ENCODE data around the gene CMTM3.
A peak's percentile ranks its signal among the peaks of the same experiment; 100 is the strongest.
"Not testable (repeated sequence)": the region's sequence is repeated elsewhere in the genome, so short reads cannot be mapped to it uniquely, and the experiment has no call there.

CMTM3 gene

GRCh38 chr16:66635406-66635805, 30.9 kb downstream of the CMTM3 start:
- DNase-seq (ENCODE audit: low spot score) = no peak

- DNase-seq (ENCODE audit: low spot score) = no peak
Observed at GRCh38 chr16:66636199-66636598, 31.7 kb downstream of the CMTM3 start.

- DNase-seq (ENCODE audit: low spot score) = no peak
Observed at GRCh38 chr16:66637806-66638205, 33.3 kb downstream of the CMTM3 start.

GRCh38 chr16:66639091-66639885, 34.8 kb downstream of the CMTM3 start:
- DNase-seq (ENCODE audit: low spot score) = no peak

- DNase-seq (ENCODE audit: low spot score) = no peak
Observed at GRCh38 chr16:66640724-66641314, 36.3 kb downstream of the CMTM3 start.

- DNase-seq (ENCODE audit: low spot score) = no peak
Observed at GRCh38 chr16:66641387-66641786, 36.9 kb downstream of the CMTM3 start.

- no peak for DNase-seq (ENCODE audit: low spot score)
Observed at GRCh38 chr16:66647866-66648265, 43.4 kb downstream of the CMTM3 start.

GRCh38 chr16:66649167-66649566, 44.7 kb downstream of the CMTM3 start:
- no peak for DNase-seq (ENCODE audit: low spot score)

GRCh38 chr16:66649636-66650205, 45.2 kb downstream of the CMTM3 start:
- no peak for DNase-seq (ENCODE audit: low spot score)

GRCh38 chr16:66650707-66651473, 46.4 kb downstream of the CMTM3 start:
- DNase-seq (ENCODE audit: low spot score) = peak; percentile 64

- no peak for DNase-seq (ENCODE audit: low spot score)
Observed at GRCh38 chr16:66651474-66651765, 46.9 kb downstream of the CMTM3 start.

- no peak for DNase-seq (ENCODE audit: low spot score)
Observed at GRCh38 chr16:66651965-66652364, 47.5 kb downstream of the CMTM3 start.

GRCh38 chr16:66652661-66653360, 48.3 kb downstream of the CMTM3 start:
- DNase-seq (ENCODE audit: low spot score) = no peak

- DNase-seq (ENCODE audit: low spot score) = no peak
Observed at GRCh38 chr16:66653581-66654350, 49.3 kb downstream of the CMTM3 start.

GRCh38 chr16:66656547-66656946, 52.0 kb downstream of the CMTM3 start:
- DNase-seq (ENCODE audit: low spot score) = no peak

- no peak for DNase-seq (ENCODE audit: low spot score)
Observed at GRCh38 chr16:66658143-66658859, 53.8 kb downstream of the CMTM3 start.

GRCh38 chr16:66658860-66659190, 54.3 kb downstream of the CMTM3 start:
- no peak for DNase-seq (ENCODE audit: low spot score)

- DNase-seq (ENCODE audit: low spot score) = peak; percentile 62
Observed at GRCh38 chr16:66660422-66661209, 56.1 kb downstream of the CMTM3 start.

- no peak for DNase-seq (ENCODE audit: low spot score)
Observed at GRCh38 chr16:66661210-66661560, 56.7 kb downstream of the CMTM3 start.

GRCh38 chr16:66661671-66662346, 57.3 kb downstream of the CMTM3 start:
- DNase-seq (ENCODE audit: low spot score) = not testable (repeated sequence)
